GM21786 (cell line): ENCODE measurements around the gene ZNF629.

Experiments used
- ATAC-seq: cut with Tn5 transposase; IDR thresholded peaks from one replicate; pipeline ENCODE4 v1.9.1; 2021; ENCODE audit not compliant: unreplicated experiment

The ZNF629 gene

GRCh38 chr16:30786115-30786935 lies 680 bp downstream of the ZNF629 start:
- no peak for ATAC-seq

GRCh38 chr16:30785126-30786106 lies 1.6 kb downstream of the ZNF629 start:
- no peak for ATAC-seq

- ATAC-seq = no peak
Observed at GRCh38 chr16:30784215-30784614, 2.8 kb downstream of the ZNF629 start.

GRCh38 chr16:30783280-30784109 lies 3.5 kb downstream of the ZNF629 start:
- ATAC-seq = no peak

- ATAC-seq = no peak
Observed at GRCh38 chr16:30782486-30783279, 4.3 kb downstream of the ZNF629 start.

- no peak for ATAC-seq
Observed at GRCh38 chr16:30780549-30780948, 6.5 kb downstream of the ZNF629 start.

GRCh38 chr16:30780021-30780420 lies 7.0 kb downstream of the ZNF629 start:
- ATAC-seq = no peak

- no peak for ATAC-seq
Observed at GRCh38 chr16:30779596-30779995, 7.4 kb downstream of the ZNF629 start.

- no peak for ATAC-seq
Observed at GRCh38 chr16:30778549-30779244, 8.3 kb downstream of the ZNF629 start.

- ATAC-seq = no peak
Observed at GRCh38 chr16:30777591-30778297, 9.3 kb downstream of the ZNF629 start.

GRCh38 chr16:30775392-30776188 lies 11.4 kb downstream of the ZNF629 start:
- ATAC-seq = peak; percentile 61

GRCh38 chr16:30775131-30775391 lies 11.9 kb downstream of the ZNF629 start:
- ATAC-seq = no peak

- peak; percentile 19 for ATAC-seq
Observed at GRCh38 chr16:30774367-30775130, 12.5 kb downstream of the ZNF629 start.

- no peak for ATAC-seq
Observed at GRCh38 chr16:30773826-30774225, 13.2 kb downstream of the ZNF629 start.

GRCh38 chr16:30771726-30772125 lies 15.3 kb downstream of the ZNF629 start:
- ATAC-seq = no peak

GRCh38 chr16:30769379-30770089 lies 17.5 kb downstream of the ZNF629 start:
- no peak for ATAC-seq

GRCh38 chr16:30768583-30769181 lies 18.3 kb downstream of the ZNF629 start:
- ATAC-seq = no peak
